Ovary (tissue), 9 donors: ENCODE data around the gene RAPGEF4. TPM values are rescaled to one million over a fixed set of nuclear protein-coding genes. Genes with fewer than 3 reads are reported as not detected.

Source experiments
- DNase-seq, 5 donors: peaks; one replicate each; pipeline ENCODE4 v3.0.0-alpha.2; 2019 to 2020
- H3K27ac ChIP-seq, 2 donors: fragments of 200-600 bp; one replicate each; pipeline versions ENCODE4 v1.5.1 to v1.8.0; 2019 to 2022
- H3K27me3 ChIP-seq: fragments of 200-600 bp; one replicate; pipeline ENCODE4 v1.8.0; 2022
- H3K36me3 ChIP-seq: fragments of 200-600 bp; sonication (generic); one replicate; pipeline ENCODE4 v1.5.1; 2019
- H3K4me1 ChIP-seq: one replicate; pipeline ENCODE4 v1.8.1; 2013; ENCODE audit warnings: mild to moderate bottlenecking, moderate library complexity; ENCODE audit not compliant: insufficient read depth
- H3K4me3 ChIP-seq: fragments of 200-600 bp; sonication (generic); one replicate; pipeline ENCODE4 v1.5.1; 2017
- H3K9me3 ChIP-seq, 2 donors: fragments of 200-600 bp in 1 of 2; sonication (generic) in 1 of 2; one replicate each; pipeline versions ENCODE4 v1.5.1 to v1.8.1; 2013 to 2019; ENCODE audit warnings: mild to moderate bottlenecking in 1 of 2, moderate library complexity in 1 of 2
- CTCF ChIP-seq, 3 donors: fragments of 450-650 bp in 2 of 3; fragments of 200-600 bp in 1 of 3; IDR thresholded peaks; one replicate each; pipeline versions ENCODE4 v1.5.1 to v1.8.0; 2016 to 2022; ENCODE audit warnings: antibody characterized with exemption in 3 of 3, mild to moderate bottlenecking in 1 of 3
- EP300 ChIP-seq: sonication (generic); formaldehyde crosslinking; IDR thresholded peaks from one replicate; pipeline ENCODE4 v1.6.1; 2017; ENCODE audit warnings: antibody characterized with exemption
- POLR2A ChIP-seq: fragments of 450-650 bp; IDR thresholded peaks from one replicate; pipeline ENCODE4 v1.6.1; 2017; ENCODE audit warnings: antibody characterized with exemption, mild to moderate bottlenecking, moderate library complexity
- WGBS, 3 donors: extraction: QIAGEN DNeasy Blood & Tissue Kit in 1 of 3; methylation state at CpG; one replicate each; pipeline versions ENCODE4 v1.1.5 to v1.1.7; 2013 to 2017; 5-methylcytosine and 5-hydroxymethylcytosine counted together
- intact Hi-C, 4 donors: fragments of 100-400 bp; cut with DNase I; formaldehyde crosslinking; loops; one replicate each; pipeline versions ENCODE4 v1.11.0 to v1.15.1; 2022 to 2023
- polyA plus RNA-seq, 2 donors: library from polyadenylated mRNA; stranded (reverse); fragments of 200-250 nt in 1 of 2; fragments of 350-450 nt in 1 of 2; fragmentation: Illumina TruSeq in 1 of 2; extraction: RNeasy Lipid Tissue Mini Kit (QIAGEN cat#74804) in 1 of 2; gene quantifications; one replicate each; pipeline ENCODE4 v1.2.3, GENCODE V29; 2013 to 2014
- total RNA-seq, 7 donors: library from RNA; depleted of rRNA in 2 of 7; stranded (reverse); fragments of >200 nt in 2 of 7; fragmentation: NEBNext Ultra II Directional in 3 of 7; extraction: Animal tissue kit (Norgen Biotek cat#: 25700) in 3 of 7; gene quantifications; one replicate each; pipeline versions ENCODE4 v1.1.0 to v1.2.4, GENCODE V29; 2016 to 2023
- donor health status: DM: no; HTN: no; CAD: no; lungs with moderate emphysema.
- donor health status: DM: no; HTN: no; CAD: no.
- donor health status: Bipolar disorder and iron deficiency.
- donor health status: DM: yes; HTN: yes; CAD: no.
- donor health status: DM: no; HTN: no; CAD: no.
- donor health status: DM: yes; HTN: yes; CAD: no.

RAPGEF4 gene
- total and polyA plus RNA-seq, 9 donors: 6.8 to 24.6 (median 8.3) TPM

DNA sequence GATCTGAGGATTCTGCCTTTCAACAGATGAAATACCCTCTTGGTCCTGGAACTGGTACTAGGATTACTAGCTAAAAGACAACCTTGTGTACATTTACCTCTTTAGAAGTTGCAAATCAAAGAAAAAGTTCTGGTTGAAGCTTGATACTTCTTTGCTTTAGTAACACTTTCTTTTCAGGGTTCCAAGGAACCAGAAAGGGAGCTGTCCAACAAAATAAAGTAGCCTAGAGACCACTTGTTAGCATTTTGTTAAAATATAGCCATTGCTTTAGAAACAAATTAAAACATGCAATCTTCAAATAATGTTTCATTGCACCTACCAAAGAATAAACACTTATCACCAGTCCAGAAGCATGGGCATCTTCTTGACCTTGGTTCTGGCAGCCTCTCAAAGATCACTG lies 222.1 kb downstream of the RAPGEF4 start:
- Histone ChIP-seq H3K27me3 (no peaks in the 10 kb centered on the region), H3K4me3 (no peak overlapping the region), H3K36me3 (no peaks in the 10 kb centered on the region), H3K4me1 (no peaks in the 10 kb centered on the region), H3K27ac (no peak overlapping the region), H3K9me3 (no peaks in the 10 kb centered on the region)
- DNase-seq: no peak
- intact Hi-C loops: no loop called here
- TF ChIP-seq POLR2A: no peak
- TF ChIP-seq EP300: no peak
- TF ChIP-seq CTCF (IDR thresholded peaks at IDR 0.05): no peak

- Histone ChIP-seq H3K4me3 (no peak overlapping the region), H3K9me3 (no peaks in the 10 kb centered on the region), H3K36me3 (no peaks in the 10 kb centered on the region), H3K27me3 (no peaks in the 10 kb centered on the region), H3K4me1 (peaks cover 3% of the 10 kb centered on the region), H3K27ac (no peak overlapping the region)
- TF ChIP-seq CTCF (IDR thresholded peaks at IDR 0.05) (no peak), POLR2A (no peak), EP300 (no peak)
- intact Hi-C loops: no loop called here
- no peak for DNase-seq
- WGBS, 3 donors: 89 to 97% (median 89%) methylated on average over 1 of the region's 1 CpG
Observed at GRCh38 chr2:172962082-172962481, 226.4 kb downstream of the RAPGEF4 start.

- DNase-seq: no peak
- no peak for TF ChIP-seq POLR2A
- TF ChIP-seq EP300: no peak
- H3K4me3 ChIP-seq: no peak overlapping the region
- intact Hi-C loops: no loop called here
- H3K4me1 ChIP-seq: peaks cover 9% of the 10 kb centered on the region
- H3K36me3 ChIP-seq: no peaks in the 10 kb centered on the region
- no peaks in the 10 kb centered on the region for H3K27me3 ChIP-seq
- no peaks in the 10 kb centered on the region for H3K9me3 ChIP-seq
- WGBS, 3 donors: 69 to 72% (median 71%) methylated on average over 2 of the region's 2 CpGs
- H3K27ac ChIP-seq: no peak overlapping the region
Observed at GRCh38 chr2:172962824-172963223, 227.2 kb downstream of the RAPGEF4 start.

DNA sequence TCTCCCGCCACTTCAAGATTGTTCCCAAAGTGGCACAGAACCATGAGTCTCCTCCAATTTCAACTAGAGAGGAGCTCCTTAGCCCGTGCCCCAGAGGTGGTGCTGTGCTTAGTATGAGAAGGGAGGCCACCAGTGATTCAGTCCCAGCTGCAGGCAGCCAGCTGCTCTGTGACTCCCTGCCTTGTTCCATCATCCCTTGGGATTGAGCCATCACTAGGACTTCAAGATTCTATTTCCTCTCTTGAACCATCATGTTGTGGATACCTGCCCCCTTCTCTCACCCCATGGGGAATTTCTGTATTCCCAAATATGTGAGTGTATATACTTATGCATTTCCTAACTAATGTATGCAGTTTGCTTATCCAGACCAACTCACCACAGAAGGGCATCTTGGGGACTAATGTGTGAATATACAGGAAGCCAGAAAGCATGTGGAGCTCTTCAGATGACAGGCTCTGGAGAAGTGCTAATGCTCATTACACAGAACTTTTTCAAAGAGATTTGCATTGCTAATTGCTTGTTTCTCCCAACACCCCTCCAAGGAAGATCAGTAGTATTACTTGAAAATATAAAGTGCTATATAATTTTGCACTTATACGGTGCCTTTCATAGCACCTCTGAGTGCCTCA lies 229.0 kb downstream of the RAPGEF4 start:
- intact Hi-C loops: no loop called here
- TF ChIP-seq POLR2A: no peak
- TF ChIP-seq EP300: no peak
- no peak for TF ChIP-seq CTCF (IDR thresholded peaks at IDR 0.05)
- Histone ChIP-seq H3K27ac (no peak overlapping the region), H3K4me1 (peaks cover 18% of the 10 kb centered on the region), H3K36me3 (no peaks in the 10 kb centered on the region), H3K9me3 (no peaks in the 10 kb centered on the region), H3K27me3 (no peaks in the 10 kb centered on the region), H3K4me3 (no peak overlapping the region)
- no peak for DNase-seq
- 91 to 96% (median 94%) methylated on average over 3 of the region's 3 CpGs for WGBS, 3 donors

DNA sequence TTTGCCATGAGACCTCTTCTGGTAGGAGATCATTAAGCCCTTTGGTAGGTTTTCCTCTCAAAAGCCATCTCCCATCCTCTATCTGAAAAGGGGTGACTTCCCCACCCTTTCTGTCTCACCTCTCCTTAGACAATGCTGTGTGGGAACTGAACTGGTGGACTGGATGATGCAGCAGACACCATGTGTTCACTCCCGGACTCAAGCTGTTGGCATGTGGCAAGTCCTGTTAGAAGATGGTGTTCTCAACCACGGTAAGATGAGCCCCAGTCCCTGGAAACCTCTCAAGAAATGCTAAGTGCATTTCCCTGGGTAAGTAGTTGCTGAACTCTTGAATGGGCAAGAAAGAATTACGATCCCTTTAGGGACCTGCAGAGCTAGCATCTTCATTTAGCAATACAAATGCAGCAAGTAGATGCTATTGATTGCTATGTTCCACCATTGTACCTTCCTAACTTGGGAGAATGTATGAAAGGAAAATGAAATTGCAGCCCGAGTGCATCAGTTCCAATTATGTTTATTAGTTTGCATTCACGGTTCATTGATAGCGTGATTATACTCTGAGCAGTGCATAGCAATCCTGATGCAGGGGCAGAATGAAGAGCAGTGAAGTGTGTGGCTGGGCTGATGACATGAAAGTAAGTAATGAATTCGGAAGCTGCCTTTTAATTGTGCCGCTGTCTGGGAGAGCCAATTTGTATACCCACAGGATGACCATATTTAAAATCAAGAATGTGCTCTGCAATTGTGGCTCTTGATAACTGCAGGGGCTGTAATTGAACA lies 230.0 kb downstream of the RAPGEF4 start:
- 91 to 94% (median 93%) methylated on average over 8 of the region's 8 CpGs for WGBS, 3 donors
- H3K27me3 ChIP-seq: no peaks in the 10 kb centered on the region
- H3K36me3 ChIP-seq: no peaks in the 10 kb centered on the region
- H3K9me3 ChIP-seq: no peaks in the 10 kb centered on the region
- H3K4me3 ChIP-seq: no peak overlapping the region
- no peak for TF ChIP-seq CTCF (IDR thresholded peaks at IDR 0.05)
- TF ChIP-seq EP300: no peak
- TF ChIP-seq POLR2A: no peak
- intact Hi-C loops: no loop called here
- peaks cover 18% of the 10 kb centered on the region for H3K4me1 ChIP-seq
- H3K27ac ChIP-seq: no peak overlapping the region
- DNase-seq: no peak
